Hepatocyte (in vitro differentiated cells): ENCODE data around the gene CD9. TPM values are rescaled to one million over a fixed set of nuclear protein-coding genes. Genes with fewer than 3 reads are reported as not detected.

Experiments used
- DNase-seq: peaks from one replicate; pipeline ENCODE4 v3.0.0-alpha.2; 2016; ENCODE audit warnings: low spot score
- H2AFZ ChIP-seq: fragments of 200-600 bp; sonication (generic); 2 replicates; pipeline ENCODE4 v1.6.0; 2016; ENCODE audit warnings: antibody characterized with exemption, mild to moderate bottlenecking
- H3K27ac ChIP-seq: fragments of 200-600 bp; sonication (generic); 2 replicates; pipeline ENCODE4 v1.5.1; 2016; ENCODE audit warnings: mild to moderate bottlenecking
- H3K27me3 ChIP-seq: fragments of 200-600 bp; sonication (generic); 2 replicates; pipeline ENCODE4 v1.6.1; 2016
- H3K36me3 ChIP-seq: fragments of 200-600 bp; sonication (generic); replicated peaks from 2 replicates; pipeline ENCODE4 v1.5.1; 2016; ENCODE audit warnings: low read depth; ENCODE audit not compliant: insufficient read depth
- H3K4me1 ChIP-seq: fragments of 200-600 bp; sonication (generic); 2 replicates; pipeline ENCODE4 v1.5.1; 2016; ENCODE audit warnings: mild to moderate bottlenecking, moderate library complexity; ENCODE audit not compliant: insufficient read depth
- H3K4me2 ChIP-seq: fragments of 200-600 bp; sonication (generic); 2 replicates; pipeline ENCODE4 v1.6.0; 2016
- H3K4me3 ChIP-seq: fragments of 200-600 bp; sonication (generic); 2 replicates; pipeline ENCODE4 v1.5.1; 2016; ENCODE audit warnings: mild to moderate bottlenecking
- H3K79me2 ChIP-seq: fragments of 200-600 bp; sonication (generic); 2 replicates; pipeline ENCODE4 v1.6.0; 2017; ENCODE audit warnings: mild to moderate bottlenecking
- H3K9me2 ChIP-seq: fragments of 200-600 bp; sonication (generic); replicated peaks from 2 replicates; pipeline ENCODE4 v1.6.0; 2017; ENCODE audit warnings: mild to moderate bottlenecking; ENCODE audit not compliant: insufficient read depth
- H3K9me3 ChIP-seq: fragments of 200-600 bp; sonication (generic); 2 replicates; pipeline ENCODE4 v1.5.1; 2016; ENCODE audit warnings: low read depth, mild to moderate bottlenecking
- H4K20me1 ChIP-seq: fragments of 200-600 bp; sonication (generic); 2 replicates; pipeline ENCODE4 v1.6.0; 2016; ENCODE audit warnings: mild to moderate bottlenecking; ENCODE audit not compliant: insufficient read depth, poor library complexity, severe bottlenecking
- EZH2 ChIP-seq: fragments of 200-600 bp; sonication (generic); IDR thresholded peaks from 2 replicates; pipeline ENCODE4 v1.6.1; 2016; ENCODE audit warnings: antibody characterized with exemption, mild to moderate bottlenecking, borderline replicate concordance
- EZH2phosphoT487 ChIP-seq: fragments of 200-600 bp; sonication (generic); IDR thresholded peaks from one replicate; pipeline ENCODE4 v1.6.1; 2018; ENCODE audit warnings: antibody characterized with exemption, mild to moderate bottlenecking, low read depth, moderate library complexity; ENCODE audit not compliant: unreplicated experiment, severe bottlenecking
- WGBS: methylation state at CpG from one replicate; pipeline ENCODE4 v1.1.6; 2016; ENCODE audit warnings: low lambda C conversion rate; ENCODE audit errors: missing lambda C conversion rate; 5-methylcytosine and 5-hydroxymethylcytosine counted together
- polyA plus RNA-seq: library from polyadenylated mRNA; unstranded; fragments of >200 nt; fragmentation: Nextera tagmentation; extraction: Ambion mirVana; gene quantifications from 2 replicates; pipeline ENCODE4 v1.2.1, GENCODE V29; 2016
- total RNA-seq: library from RNA; depleted of rRNA; stranded (reverse); fragments of >200 nt; gene quantifications from 2 replicates; pipeline ENCODE4 v1.2.3, GENCODE V29; 2014
- TF ChIP-seq, protein P1 (sequence below): fragments of 200-600 bp; sonication (generic); IDR thresholded peaks from 2 replicates; pipeline ENCODE4 v1.5.1; 2016; ENCODE audit warnings: antibody characterized with exemption, mild to moderate bottlenecking; ENCODE audit not compliant: poor library complexity

Gene CD9
- total and polyA plus RNA-seq, 2 experiments from 2014 or later, result 117 to 188 TPM

DNA sequence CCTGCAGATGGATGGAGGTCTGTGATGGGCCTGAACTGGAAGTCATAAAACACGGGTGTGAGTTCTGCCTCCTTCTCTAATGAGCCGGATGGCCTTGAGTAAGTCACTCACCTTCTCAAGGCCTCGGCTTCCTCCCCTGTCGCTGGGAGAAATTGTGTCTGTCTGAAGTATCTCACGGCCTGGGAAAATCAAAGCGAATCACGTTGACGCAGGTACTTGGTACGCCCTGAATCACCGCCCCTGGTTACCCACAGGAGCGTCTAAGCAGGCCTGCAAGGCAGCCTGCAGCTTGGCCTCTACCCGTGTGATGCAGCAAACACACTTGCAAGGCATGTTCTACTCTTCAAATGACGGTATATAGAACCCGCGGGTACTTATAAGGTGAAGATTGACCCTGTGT is 28.1 kb upstream of the CD9 start:
- Histone ChIP-seq H3K27me3 (no peaks in the 10 kb centered on the region), H3K4me3 (no peak overlapping the region), H3K4me1 (peaks cover 4% of the 10 kb centered on the region), H3K27ac (no peak overlapping the region), H4K20me1 (no peaks in the 10 kb centered on the region), H3K9me3 (no peaks in the 10 kb centered on the region), H2AFZ (no peak overlapping the region), H3K79me2 (no peaks in the 10 kb centered on the region), H3K9me2 (no peaks in the 10 kb centered on the region), H3K4me2 (no peak overlapping the region), H3K36me3 (no peaks in the 10 kb centered on the region)
- TF ChIP-seq EZH2, result no peak
- TF ChIP-seq, protein P1, sequence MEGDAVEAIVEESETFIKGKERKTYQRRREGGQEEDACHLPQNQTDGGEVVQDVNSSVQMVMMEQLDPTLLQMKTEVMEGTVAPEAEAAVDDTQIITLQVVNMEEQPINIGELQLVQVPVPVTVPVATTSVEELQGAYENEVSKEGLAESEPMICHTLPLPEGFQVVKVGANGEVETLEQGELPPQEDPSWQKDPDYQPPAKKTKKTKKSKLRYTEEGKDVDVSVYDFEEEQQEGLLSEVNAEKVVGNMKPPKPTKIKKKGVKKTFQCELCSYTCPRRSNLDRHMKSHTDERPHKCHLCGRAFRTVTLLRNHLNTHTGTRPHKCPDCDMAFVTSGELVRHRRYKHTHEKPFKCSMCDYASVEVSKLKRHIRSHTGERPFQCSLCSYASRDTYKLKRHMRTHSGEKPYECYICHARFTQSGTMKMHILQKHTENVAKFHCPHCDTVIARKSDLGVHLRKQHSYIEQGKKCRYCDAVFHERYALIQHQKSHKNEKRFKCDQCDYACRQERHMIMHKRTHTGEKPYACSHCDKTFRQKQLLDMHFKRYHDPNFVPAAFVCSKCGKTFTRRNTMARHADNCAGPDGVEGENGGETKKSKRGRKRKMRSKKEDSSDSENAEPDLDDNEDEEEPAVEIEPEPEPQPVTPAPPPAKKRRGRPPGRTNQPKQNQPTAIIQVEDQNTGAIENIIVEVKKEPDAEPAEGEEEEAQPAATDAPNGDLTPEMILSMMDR, result no peak
- no peak for TF ChIP-seq EZH2phosphoT487
- 96% methylated on average over 15 of the region's 15 CpGs for WGBS
- no peak for DNase-seq

DNA sequence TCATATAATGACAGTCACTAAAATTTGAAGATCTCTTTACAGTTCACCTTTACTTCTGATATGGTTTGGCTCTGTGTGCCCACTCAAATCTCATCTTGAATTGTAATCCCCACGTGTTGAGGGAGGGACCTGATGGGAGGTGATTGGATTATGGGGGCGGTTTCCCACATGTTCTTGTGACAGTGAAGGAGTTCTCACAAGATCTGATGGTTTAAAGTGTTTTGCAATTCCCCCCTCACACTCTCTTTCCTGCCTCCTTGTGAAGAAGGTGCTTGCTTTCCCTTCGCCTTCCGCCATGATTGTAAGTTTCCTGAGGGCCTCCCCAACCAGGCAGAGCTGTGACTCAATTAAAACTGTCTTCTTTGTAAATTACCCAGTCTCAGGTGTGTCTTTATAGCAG is 27.3 kb upstream of the CD9 start:
- H3K9me2 ChIP-seq, result no peaks in the 10 kb centered on the region
- 93% methylated on average over 4 of the region's 4 CpGs for WGBS
- H3K27me3 ChIP-seq, result no peaks in the 10 kb centered on the region
- no peak overlapping the region for H3K4me2 ChIP-seq
- H4K20me1 ChIP-seq, result no peaks in the 10 kb centered on the region
- H3K36me3 ChIP-seq, result no peaks in the 10 kb centered on the region
- no peak overlapping the region for H3K27ac ChIP-seq
- no peaks in the 10 kb centered on the region for H3K9me3 ChIP-seq
- no peak for DNase-seq
- no peak overlapping the region for H3K4me3 ChIP-seq
- no peak for TF ChIP-seq EZH2
- TF ChIP-seq EZH2phosphoT487, result no peak
- TF ChIP-seq, protein P1, result no peak
- H3K79me2 ChIP-seq, result no peaks in the 10 kb centered on the region
- no peaks in the 10 kb centered on the region for H3K4me1 ChIP-seq
- no peak overlapping the region for H2AFZ ChIP-seq

DNA sequence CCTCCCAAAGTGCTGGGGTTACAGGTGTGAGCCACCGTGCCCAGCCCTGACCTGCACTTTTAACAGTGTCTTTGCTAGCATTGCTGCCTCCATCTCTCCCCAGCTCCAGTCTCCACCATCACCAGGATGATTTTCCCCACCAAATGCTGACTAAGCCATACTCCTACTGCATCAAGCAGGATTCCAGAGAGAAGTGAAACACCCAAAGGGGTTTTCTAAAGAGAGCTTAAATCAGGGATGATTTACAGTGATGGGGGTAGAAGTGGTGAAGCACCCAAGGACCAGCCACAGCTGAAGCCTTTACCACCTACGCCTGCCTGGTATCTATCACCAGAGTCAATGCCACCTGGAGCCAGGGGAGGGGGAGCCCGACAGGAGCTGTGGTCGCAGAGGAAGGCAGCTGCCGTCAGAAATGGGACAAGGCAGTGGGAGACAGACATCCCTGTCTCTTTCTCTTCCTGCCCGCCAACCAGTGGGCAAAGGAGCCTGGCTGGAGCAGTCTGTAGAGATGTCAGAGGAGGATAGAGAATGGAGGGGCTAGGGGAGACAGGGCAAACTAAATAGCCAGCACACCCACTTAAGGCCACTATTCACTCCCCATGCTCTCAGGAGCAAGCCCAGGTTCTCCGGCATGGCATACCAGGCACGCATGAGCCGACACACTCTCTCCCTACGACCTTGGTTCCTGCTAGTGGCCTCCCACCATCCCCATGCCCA is 22.4 kb upstream of the CD9 start:
- Histone ChIP-seq H3K4me2 (no peak overlapping the region), H3K79me2 (no peaks in the 10 kb centered on the region), H3K4me3 (no peak overlapping the region), H3K27ac (no peak overlapping the region), H3K36me3 (no peaks in the 10 kb centered on the region), H3K27me3 (no peaks in the 10 kb centered on the region), H3K4me1 (peaks cover 17% of the 10 kb centered on the region), H3K9me3 (no peaks in the 10 kb centered on the region), H2AFZ (no peak overlapping the region), H4K20me1 (no peaks in the 10 kb centered on the region), H3K9me2 (no peaks in the 10 kb centered on the region)
- TF ChIP-seq EZH2phosphoT487, result no peak
- TF ChIP-seq, protein P1, result no peak
- TF ChIP-seq EZH2, result no peak
- 94% methylated on average over 10 of the region's 10 CpGs for WGBS
- no peak for DNase-seq
